GM23338 (cell line): ENCODE data around the gene RIOK2. TPM values are rescaled to one million over a fixed set of nuclear protein-coding genes. Genes with fewer than 3 reads are reported as not detected.

ENCODE experiments used
- ATAC-seq: fragments of 200-7000 bp; cut with Tn5 transposase; 3 replicates; pipeline ENCODE4 v1.9.1; 2020
- DNase-seq: peaks from one replicate; pipeline ENCODE4 v3.0.0-alpha.2; 2015; ENCODE audit warnings: low spot score
- H2AFZ ChIP-seq: fragments of 200-600 bp; sonication (generic); 2 replicates; pipeline ENCODE4 v1.8.0; 2016; ENCODE audit warnings: antibody characterized with exemption, mild to moderate bottlenecking, moderate library complexity
- H3F3A ChIP-seq: fragments of 200-600 bp; sonication (generic); replicated peaks from 2 replicates; pipeline ENCODE4 v1.8.0; 2017; ENCODE audit warnings: antibody characterized with exemption, mixed run types, low read depth
- H3K27ac ChIP-seq: fragments of 200-600 bp; sonication (generic); 2 replicates; pipeline ENCODE4 v1.6.1; 2016; ENCODE audit warnings: low read depth
- H3K27me3 ChIP-seq: fragments of 200-600 bp; sonication (generic); 2 replicates; pipeline ENCODE4 v1.8.0; 2016; ENCODE audit warnings: mild to moderate bottlenecking, mixed run types, moderate library complexity; ENCODE audit not compliant: insufficient read depth
- H3K36me3 ChIP-seq: fragments of 200-600 bp; sonication (generic); 2 replicates; pipeline ENCODE4 v1.8.0; 2016; ENCODE audit warnings: mild to moderate bottlenecking; ENCODE audit not compliant: insufficient read depth
- H3K4me1 ChIP-seq: fragments of 200-600 bp; sonication (generic); 2 replicates; pipeline ENCODE4 v1.8.0; 2016; ENCODE audit warnings: mild to moderate bottlenecking, moderate library complexity; ENCODE audit not compliant: insufficient read depth
- H3K4me2 ChIP-seq: fragments of 200-600 bp; sonication (generic); 2 replicates; pipeline ENCODE4 v1.7.1; 2017; ENCODE audit warnings: mixed run types
- H3K4me3 ChIP-seq: fragments of 200-600 bp; sonication (generic); 2 replicates; pipeline ENCODE4 v1.6.1; 2016; ENCODE audit warnings: mixed run types
- H3K79me2 ChIP-seq: fragments of 200-600 bp; sonication (generic); replicated peaks from 2 replicates; pipeline ENCODE4 v1.8.0; 2017; ENCODE audit warnings: mild to moderate bottlenecking; ENCODE audit not compliant: insufficient read depth
- H3K9me2 ChIP-seq: fragments of 200-600 bp; sonication (generic); 2 replicates; pipeline ENCODE4 v1.8.0; 2017; ENCODE audit not compliant: insufficient read depth
- H4K20me1 ChIP-seq: fragments of 200-600 bp; sonication (generic); replicated peaks from 2 replicates; pipeline ENCODE4 v1.8.0; 2017; ENCODE audit warnings: mild to moderate bottlenecking; ENCODE audit not compliant: insufficient read depth
- H3K27ac Mint-ChIP-seq: 2 replicates; pipeline ENCODE4 v1.8.0; 2020; ENCODE audit warnings: inconsistent platforms, mild to moderate bottlenecking, moderate library complexity, mixed read lengths
- H3K27me3 Mint-ChIP-seq: 3 replicates; pipeline ENCODE4 v1.8.0; 2022; ENCODE audit warnings: low read depth, mild to moderate bottlenecking, moderate library complexity, mixed read lengths, inconsistent platforms; ENCODE audit not compliant: insufficient read depth, poor library complexity
- H3K36me3 Mint-ChIP-seq: 3 replicates; pipeline ENCODE4 v1.8.0; 2021; ENCODE audit warnings: low read depth, mild to moderate bottlenecking, inconsistent platforms, moderate library complexity, mixed read lengths
- H3K4me1 Mint-ChIP-seq: 3 replicates; pipeline ENCODE4 v1.8.0; 2020; ENCODE audit warnings: mild to moderate bottlenecking, inconsistent platforms, mixed read lengths
- H3K4me3 Mint-ChIP-seq: 3 replicates; pipeline ENCODE4 v1.8.0; 2021; ENCODE audit warnings: moderate library complexity, mild to moderate bottlenecking, inconsistent platforms, mixed read lengths
- H3K9me3 Mint-ChIP-seq: 3 replicates; pipeline ENCODE4 v1.8.0; 2020; ENCODE audit warnings: moderate library complexity, mild to moderate bottlenecking, inconsistent platforms, mixed read lengths
- CREB1 ChIP-seq: fragments of 250-450 bp; sonication (Bioruptor Pico); IDR thresholded peaks from 2 replicates; pipeline ENCODE4 v1.5.0; 2020; ENCODE audit warnings: low read depth, mild to moderate bottlenecking, moderate library complexity
- CTCF ChIP-seq, 2 experiments: fragments of 200-600 bp in 1 of 2; sonication (generic) in 1 of 2; conservative IDR thresholded peaks; 2 replicates each; pipeline versions ENCODE4 v1.5.1 to v1.6.1; 2016 to 2017; ENCODE audit warnings: antibody characterized with exemption in 2 of 2, low read depth in 2 of 2, mild to moderate bottlenecking in 2 of 2, moderate library complexity in 1 of 2
- EZH2 ChIP-seq: fragments of 200-600 bp; sonication (generic); IDR thresholded peaks from one replicate; pipeline ENCODE4 v1.8.0; 2017; ENCODE audit warnings: antibody characterized with exemption, mild to moderate bottlenecking, low read depth; ENCODE audit not compliant: unreplicated experiment
- EZH2phosphoT487 ChIP-seq: fragments of 200-600 bp; sonication (generic); IDR thresholded peaks from one replicate; pipeline ENCODE4 v1.8.1; 2018; ENCODE audit warnings: antibody characterized with exemption; ENCODE audit not compliant: unreplicated experiment
- JUNB ChIP-seq: IDR thresholded peaks from one replicate; pipeline ENCODE4 v1.6.1; 2016; ENCODE audit warnings: antibody characterized with exemption; ENCODE audit not compliant: unreplicated experiment
- POLR2AphosphoS5 ChIP-seq: IDR thresholded peaks from 2 replicates; pipeline ENCODE4 v1.6.1; 2016; ENCODE audit warnings: antibody characterized with exemption, low read depth
- REST ChIP-seq: IDR thresholded peaks from one replicate; pipeline ENCODE4 v1.6.1; 2018; ENCODE audit warnings: antibody characterized with exemption; ENCODE audit not compliant: unreplicated experiment
- STAT1 ChIP-seq: IDR thresholded peaks from one replicate; pipeline ENCODE4 v1.6.1; 2016; ENCODE audit warnings: antibody characterized with exemption; ENCODE audit not compliant: unreplicated experiment
- ZNF114 ChIP-seq: fragments of 250-450 bp; sonication (Bioruptor Pico); IDR thresholded peaks from 2 replicates; pipeline ENCODE4 v1.5.0; 2020; ENCODE audit warnings: mild to moderate bottlenecking, moderate library complexity
- ZNF331 ChIP-seq: fragments of 250-450 bp; sonication (Bioruptor Pico); IDR thresholded peaks from 2 replicates; pipeline ENCODE4 v1.5.0; 2020; ENCODE audit warnings: low read depth, mild to moderate bottlenecking, moderate library complexity
- ZNF462 ChIP-seq: fragments of 250-450 bp; sonication (Bioruptor Pico); IDR thresholded peaks from 2 replicates; pipeline ENCODE4 v1.5.0; 2020; ENCODE audit warnings: mild to moderate bottlenecking, moderate library complexity
- polyA plus RNA-seq: library from polyadenylated mRNA; unstranded; fragments of >200 nt; fragmentation: Nextera tagmentation; extraction: Ambion mirVana; gene quantifications from 2 replicates; pipeline ENCODE4 v1.2.1, GENCODE V29; 2016
- total RNA-seq: library from RNA; depleted of rRNA; stranded (reverse); fragments of >200 nt; shearing (Covaris generic); gene quantifications from 2 replicates; pipeline ENCODE4 v1.2.3, GENCODE V29; 2014

The RIOK2 gene
- total and polyA plus RNA-seq, 2 experiments from 2014 or later, result 22.9 to 47.6 TPM

- no peak for DNase-seq
- H3K9me3 Mint-ChIP-seq, result no peaks in the 10 kb centered on the region
- no peak overlapping the region for H3K27ac Mint-ChIP-seq
These were observed 46.6 kb downstream of the RIOK2 start for GRCh38 chr5:97136475-97136874.

GRCh38 chr5:97135868-97136267 lies 47.2 kb downstream of the RIOK2 start:
- H3K4me2 ChIP-seq, result no peak overlapping the region
- H3K27ac ChIP-seq, result no peak overlapping the region
- H3K4me1 Mint-ChIP-seq, result peaks cover 21% of the 10 kb centered on the region
- TF ChIP-seq CTCF (conservative IDR thresholded peaks at IDR 0.05; ENCODE audit: low read depth in 2 of 2) (no peak), JUNB (no peak), CREB1 (CRISPR knock-in tag) (no peak), POLR2AphosphoS5 (no peak), EZH2phosphoT487 (no peak), REST (no peak), ZNF331 (no peak), ZNF462 (CRISPR knock-in tag) (no peak)

More at GRCh38 chr5:97136475-97136874, 46.6 kb downstream of the RIOK2 start:
- Mint-ChIP-seq H3K36me3 (no peaks in the 10 kb centered on the region), H3K27me3 (peaks cover 2% of the 10 kb centered on the region), H3K4me3 (no peak overlapping the region), H3K4me1 (peaks cover 27% of the 10 kb centered on the region)
- no peaks in the 10 kb centered on the region for H3K36me3 ChIP-seq
- no peak for ATAC-seq
- no peaks in the 10 kb centered on the region for H4K20me1 ChIP-seq
- no peak overlapping the region for H3K4me2 ChIP-seq
- H3K4me1 ChIP-seq, result peaks cover 17% of the 10 kb centered on the region
- H3K79me2 ChIP-seq, result no peaks in the 10 kb centered on the region
- H3K9me2 ChIP-seq, result no peaks in the 10 kb centered on the region
- H3K4me3 ChIP-seq, result no peak overlapping the region
- no peaks in the 10 kb centered on the region for H3K27me3 ChIP-seq
- H3F3A ChIP-seq, result no peaks in the 10 kb centered on the region
- no peak overlapping the region for H3K27ac ChIP-seq
- H2AFZ ChIP-seq, result no peak overlapping the region
- TF ChIP-seq EZH2 (no peak), EZH2phosphoT487 (no peak), ZNF331 (no peak), POLR2AphosphoS5 (no peak), ZNF114 (CRISPR knock-in tag) (no peak), JUNB (no peak), STAT1 (no peak)

More at GRCh38 chr5:97135868-97136267, 47.2 kb downstream of the RIOK2 start:
- H3K27ac Mint-ChIP-seq, result no peak overlapping the region; the same call in 1 of the 2 replicates
- no peak for DNase-seq
- Histone ChIP-seq H3K27me3 (no peaks in the 10 kb centered on the region), H2AFZ (no peak overlapping the region), H3K79me2 (no peaks in the 10 kb centered on the region), H3K4me1 (peaks cover 12% of the 10 kb centered on the region), H3K36me3 (no peaks in the 10 kb centered on the region), H4K20me1 (no peaks in the 10 kb centered on the region), H3F3A (no peaks in the 10 kb centered on the region), H3K9me2 (no peaks in the 10 kb centered on the region), H3K4me3 (no peak overlapping the region)
- peaks cover 2% of the 10 kb centered on the region for H3K27me3 Mint-ChIP-seq
- ATAC-seq, result no peak
- H3K4me3 Mint-ChIP-seq, result no peak overlapping the region
- no peaks in the 10 kb centered on the region for H3K9me3 Mint-ChIP-seq
- H3K36me3 Mint-ChIP-seq, result no peaks in the 10 kb centered on the region
